Stomach (tissue), 9 donors: ENCODE results near the gene CDKN1A. TPM values are rescaled to one million over a fixed set of nuclear protein-coding genes. Genes with fewer than 3 reads are reported as not detected.
"Not testable (repeated sequence)": the region's sequence is repeated elsewhere in the genome, so short reads cannot be mapped to it uniquely, and the experiment has no call there.

Experiments used
- DNase-seq, 2 donors: peaks; one replicate each; pipeline versions ENCODE4 v3.0.0 to v3.0.0-alpha.2; 2013 to 2019
- H3K27ac ChIP-seq, 5 donors: fragments of 200-600 bp in 4 of 5; sonication (generic) in 4 of 5; one replicate each; pipeline ENCODE4 v1.5.1; 2013 to 2019; ENCODE audit warnings: mild to moderate bottlenecking in 1 of 5, moderate library complexity in 1 of 5
- H3K27me3 ChIP-seq, 3 donors: fragments of 200-600 bp; sonication (generic); one replicate each; pipeline ENCODE4 v1.5.1; 2017 to 2019; ENCODE audit warnings: mixed run types in 1 of 3
- H3K36me3 ChIP-seq, 4 donors: fragments of 200-600 bp; sonication (generic); 1 replicate in 3 of 4; 2 replicates in 1 of 4; pipeline ENCODE4 v1.5.1; 2016 to 2019
- H3K4me1 ChIP-seq, 4 donors: fragments of 200-600 bp; sonication (generic); one replicate each; pipeline ENCODE4 v1.5.1; 2016 to 2019
- H3K4me3 ChIP-seq, 4 donors: fragments of 200-600 bp; sonication (generic) in 3 of 4; one replicate each; pipeline ENCODE4 v1.5.1; 2016 to 2019; ENCODE audit warnings: mild to moderate bottlenecking in 1 of 4
- H3K9me3 ChIP-seq, 4 donors: fragments of 200-600 bp; sonication (generic); one replicate each; pipeline ENCODE4 v1.5.1; 2016 to 2019
- CTCF ChIP-seq, 7 experiments: fragments of 450-650 bp in 4 of 7; fragments of 200-600 bp in 3 of 7; sonication (generic) in 3 of 7; IDR thresholded peaks; one replicate each; pipeline ENCODE4 v1.5.1; 2016 to 2019; ENCODE audit warnings: antibody characterized with exemption in 7 of 7, control low read depth in 2 of 7, mild to moderate bottlenecking in 1 of 7
- EP300 ChIP-seq: sonication (generic); formaldehyde crosslinking; IDR thresholded peaks from one replicate; pipeline ENCODE4 v1.6.1; 2017; ENCODE audit warnings: antibody characterized with exemption
- POLR2A ChIP-seq, 4 donors: fragments of 450-650 bp; IDR thresholded peaks; one replicate each; pipeline ENCODE4 v1.6.1; 2016; ENCODE audit warnings: antibody characterized with exemption in 4 of 4, control low read depth in 2 of 4, mild to moderate bottlenecking in 1 of 4, moderate library complexity in 1 of 4
- POLR2AphosphoS5 ChIP-seq, 3 donors: sonication (generic); formaldehyde crosslinking; IDR thresholded peaks; one replicate each; pipeline ENCODE4 v1.6.1; 2016; ENCODE audit warnings: antibody characterized with exemption in 3 of 3
- WGBS, 5 donors: extraction: QIAGEN DNeasy Blood & Tissue Kit in 3 of 5; methylation state at CpG; one replicate each; pipeline versions ENCODE4 v1.1.5 to v1.1.7; 2013 to 2018; 5-methylcytosine and 5-hydroxymethylcytosine counted together
- intact Hi-C: fragments of 100-400 bp; cut with DNase I; formaldehyde crosslinking; loops from one replicate; pipeline ENCODE4 v1.15.1; 2023; ENCODE audit warnings: low total_unique reads
- polyA plus RNA-seq, 3 donors: library from polyadenylated mRNA; stranded (reverse); fragments of 200-250 nt; gene quantifications; one replicate each; pipeline ENCODE4 v1.2.3, GENCODE V29; 2013
- total RNA-seq, 5 donors: library from RNA; depleted of rRNA; stranded (reverse); fragments of >200 nt; gene quantifications; one replicate each; pipeline versions ENCODE4 v1.1.0 to v1.2.3, GENCODE V29; 2014 to 2016
- donor health status: healthy with polysubstance abuse.
- donor health status: Bipolar disorder and iron deficiency.
- donor health status: healthy.

The CDKN1A gene
- total and polyA plus RNA-seq, 8 donors = 36.5 to 118 (median 61.4) TPM

- 82 to 91% (median 89%) methylated on average over 3 of the region's 3 CpGs for WGBS, 5 donors
- H3K4me1 ChIP-seq = peaks cover 0 to 19% (median 0%) of the 10 kb centered on the region in 4 donors
- no peak for DNase-seq
These were observed 24.1 kb downstream of the CDKN1A start for GRCh38 chr6:36702656-36703055.

GRCh38 chr6:36703081-36703606 is 24.6 kb downstream of the CDKN1A start:
- Histone ChIP-seq H3K27me3 (peaks cover 0 to 4% (median 0%) of the 10 kb centered on the region in 3 donors), H3K27ac (no peak overlapping the region), H3K9me3 (no peaks in the 10 kb centered on the region), H3K36me3 (no peaks in the 10 kb centered on the region), H3K4me3 (no peak overlapping the region), H3K4me1 (peaks cover 0 to 19% (median 0%) of the 10 kb centered on the region in 4 donors)
- DNase-seq = no peak
- TF ChIP-seq EP300 (no peak), CTCF (IDR thresholded peaks at IDR 0.05) (no peak), POLR2A (IDR thresholded peaks at IDR 0.05) (no peak), POLR2AphosphoS5 (IDR thresholded peaks at IDR 0.05) (no peak)
- 69 to 94% (median 89%) methylated on average over 5 of the region's 5 CpGs for WGBS, 5 donors
- intact Hi-C loops = no loop called here

More at GRCh38 chr6:36702656-36703055, 24.1 kb downstream of the CDKN1A start:
- no peak for TF ChIP-seq CTCF (IDR thresholded peaks at IDR 0.05)
- no peak for TF ChIP-seq EP300
- TF ChIP-seq POLR2AphosphoS5 (IDR thresholded peaks at IDR 0.05) = no peak
- TF ChIP-seq POLR2A (IDR thresholded peaks at IDR 0.05) = no peak
- H3K27ac ChIP-seq = no peak overlapping the region
- H3K27me3 ChIP-seq = peaks cover 0 to 4% (median 0%) of the 10 kb centered on the region in 3 donors
- no peaks in the 10 kb centered on the region for H3K9me3 ChIP-seq
- no peaks in the 10 kb centered on the region for H3K36me3 ChIP-seq
- intact Hi-C loops = no loop called here
- no peak overlapping the region for H3K4me3 ChIP-seq

- H3K9me3 ChIP-seq = no peaks in the 10 kb centered on the region
- peaks cover 0 to 17% (median 0%) of the 10 kb centered on the region in 4 donors for H3K4me1 ChIP-seq
- H3K27me3 ChIP-seq = peaks cover 0 to 3% (median 0%) of the 10 kb centered on the region in 3 donors
- no peak for TF ChIP-seq POLR2AphosphoS5 (IDR thresholded peaks at IDR 0.05)
- no peak for TF ChIP-seq CTCF (IDR thresholded peaks at IDR 0.05)
- no peak for TF ChIP-seq POLR2A (IDR thresholded peaks at IDR 0.05)
- no peak for TF ChIP-seq EP300
- no peak overlapping the region for H3K4me3 ChIP-seq
- H3K36me3 ChIP-seq = no peaks in the 10 kb centered on the region
- WGBS, 5 donors = 94 to 98% (median 96%) methylated on average over 18 of the region's 18 CpGs
- intact Hi-C loops = no loop called here
- H3K27ac ChIP-seq = no peak overlapping the region
- no peak for DNase-seq
These were observed 25.5 kb downstream of the CDKN1A start for GRCh38 chr6:36703982-36704381.

- DNase-seq, H3K36me3 ChIP-seq, intact Hi-C loops, H3K27me3 ChIP-seq, H3K27ac ChIP-seq, H3K4me3 ChIP-seq, H3K9me3 ChIP-seq: not testable (repeated sequence)
- H3K4me1 ChIP-seq = peaks cover 0 to 13% (median 0%) of the 10 kb centered on the region in 4 donors
- 63 to 76% (median 70%) methylated on average over 7 of the region's 7 CpGs for WGBS, 5 donors
These were observed 26.6 kb downstream of the CDKN1A start for GRCh38 chr6:36704961-36705577.

- Histone ChIP-seq H3K36me3 (no peaks in the 10 kb centered on the region), H3K9me3 (no peaks in the 10 kb centered on the region), H3K27ac (no peak overlapping the region), H3K27me3 (no peaks in the 10 kb centered on the region), H3K4me1 (peaks cover 0 to 5% (median 0%) of the 10 kb centered on the region in 4 donors), H3K4me3 (no peak overlapping the region)
- WGBS, 5 donors = 52 to 78% (median 67%) methylated on average over 1 of the region's 1 CpG
- DNase-seq = no peak
- no peak for TF ChIP-seq EP300
- no peak for TF ChIP-seq POLR2AphosphoS5 (IDR thresholded peaks at IDR 0.05)
- intact Hi-C loops = no loop called here
These were observed 27.8 kb downstream of the CDKN1A start for GRCh38 chr6:36706339-36706738.
